Stimulated activated naive CD4-positive, alpha-beta T cell treated with Interleukin-2 at 50 U/mL for 16 hours (primary cell): ENCODE measurements around the gene ZFAND2A.
"Not testable (repeated sequence)": the region's sequence is repeated elsewhere in the genome, so short reads cannot be mapped to it uniquely, and the experiment has no call there.

Experiments used
- DNase-seq: peaks from one replicate; lab custom pipeline; 2025; lab: John Stamatoyannopoulos, UW

ZFAND2A gene

DNA sequence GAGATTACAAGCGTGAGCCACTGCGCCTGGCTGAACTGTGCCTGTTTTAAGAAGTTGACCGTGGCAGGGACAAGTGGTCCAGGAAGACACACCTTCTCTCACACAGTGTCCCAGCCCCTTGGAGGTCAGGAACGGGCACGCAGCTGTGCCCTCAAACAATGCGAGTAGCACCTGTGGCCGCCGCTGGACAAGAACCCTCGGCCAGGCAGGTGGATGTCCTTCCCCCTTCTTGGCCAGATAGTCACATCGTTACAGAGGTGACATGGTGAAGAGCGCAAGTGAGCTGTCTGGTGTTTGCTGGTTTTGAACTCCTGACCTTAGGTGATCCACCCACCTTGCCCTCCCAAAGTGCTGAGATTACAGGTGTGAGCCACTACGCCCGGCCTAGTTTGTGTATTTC lies 8.8 kb downstream of the ZFAND2A start:
- DNase-seq, result no peak

DNA sequence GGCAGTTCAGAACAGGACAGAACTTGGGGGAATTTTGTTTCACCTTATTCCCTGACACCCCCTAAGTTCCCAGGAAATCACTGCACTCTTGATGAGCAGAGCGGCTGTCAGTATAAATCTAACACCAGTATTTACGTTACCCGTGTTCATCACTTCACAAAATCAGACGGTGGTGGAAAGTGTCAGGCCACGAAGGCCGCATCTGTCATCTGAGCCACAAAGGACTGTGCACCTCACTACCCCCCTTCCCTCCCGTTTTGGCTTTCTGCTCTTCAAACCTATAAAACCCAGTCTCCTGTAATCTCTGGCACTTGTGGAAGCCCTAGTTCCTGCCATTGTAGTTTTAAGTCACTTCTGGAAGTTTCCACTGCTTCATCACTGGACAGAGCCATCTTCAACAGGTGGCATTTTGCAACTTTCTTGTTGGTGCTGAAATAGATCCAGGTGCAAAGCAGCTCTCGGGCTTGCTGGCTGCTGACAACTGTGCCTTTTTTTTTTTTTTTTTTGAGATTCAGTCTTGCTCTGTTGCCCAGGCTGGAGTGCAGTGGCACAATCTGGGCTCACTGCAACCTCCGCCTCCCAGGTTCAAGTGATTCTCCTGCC lies 9.5 kb downstream of the ZFAND2A start:
- no peak for DNase-seq

DNA sequence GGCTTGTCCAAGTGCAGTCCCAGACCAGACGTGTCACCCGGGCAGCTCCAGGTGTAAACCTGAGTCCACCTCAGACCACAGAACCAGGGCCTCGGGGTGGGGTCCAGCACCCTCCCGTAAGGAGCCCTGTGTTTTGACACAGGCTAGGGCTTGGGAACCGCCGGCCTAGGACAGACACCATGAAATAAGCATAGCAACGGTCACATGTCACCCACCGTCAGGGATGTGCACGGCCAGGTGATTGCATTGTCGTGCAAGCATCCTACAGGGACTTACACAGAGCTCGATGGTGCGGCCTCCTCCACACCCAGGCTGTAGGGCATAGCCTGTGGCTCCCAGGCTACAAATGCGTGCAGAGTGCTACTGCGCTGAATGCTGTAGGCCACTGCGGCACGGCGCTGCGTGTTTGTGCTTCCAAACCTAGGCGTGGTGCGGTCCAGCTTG lies 10.6 kb downstream of the ZFAND2A start:
- DNase-seq, result no peak

DNA sequence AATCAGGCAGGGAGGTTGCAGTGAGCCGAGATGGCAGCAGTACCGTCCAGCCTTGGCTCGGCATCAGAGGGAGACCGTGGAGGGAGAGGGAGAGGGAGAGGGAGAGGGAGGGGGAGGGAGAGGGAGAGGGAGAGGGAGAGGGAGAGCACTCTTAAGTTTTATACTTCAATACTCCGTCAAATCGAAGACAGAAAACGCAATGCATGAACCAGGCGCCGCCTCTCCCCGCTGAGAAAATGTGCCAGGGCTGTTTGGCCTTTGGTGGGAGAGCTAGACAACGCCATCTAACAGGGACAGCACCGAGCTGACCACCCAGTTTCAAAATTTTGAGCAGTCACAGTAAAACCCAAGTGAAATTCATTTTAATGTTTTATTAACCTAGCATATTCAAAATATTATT lies 12.1 kb downstream of the ZFAND2A start:
- DNase-seq, result not testable (repeated sequence)

DNA sequence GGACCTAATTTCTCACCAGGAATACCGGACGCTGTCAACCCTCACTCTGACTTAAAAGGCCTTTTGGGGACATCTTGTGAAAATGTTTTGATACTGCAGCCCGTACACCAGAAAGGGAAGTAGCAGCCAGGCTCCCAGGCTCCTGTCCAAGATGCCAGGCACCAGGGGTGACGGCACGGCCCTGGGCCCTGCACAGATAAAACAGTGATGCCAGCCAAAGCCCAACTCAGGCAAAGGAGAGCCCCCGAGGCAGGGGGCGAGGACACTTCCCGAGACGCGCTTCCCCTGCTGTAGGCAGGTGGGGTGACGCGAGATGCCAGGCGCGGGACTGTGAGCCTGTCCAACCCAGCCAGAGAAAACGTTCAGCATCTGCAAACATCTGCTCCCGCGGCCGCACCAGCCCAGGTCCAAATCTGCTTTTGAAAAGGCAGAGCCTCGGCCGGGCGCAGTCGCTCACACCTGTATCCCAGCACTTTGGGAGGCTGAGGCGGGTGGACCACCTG lies 15.7 kb downstream of the ZFAND2A start:
- DNase-seq, result no peak

DNA sequence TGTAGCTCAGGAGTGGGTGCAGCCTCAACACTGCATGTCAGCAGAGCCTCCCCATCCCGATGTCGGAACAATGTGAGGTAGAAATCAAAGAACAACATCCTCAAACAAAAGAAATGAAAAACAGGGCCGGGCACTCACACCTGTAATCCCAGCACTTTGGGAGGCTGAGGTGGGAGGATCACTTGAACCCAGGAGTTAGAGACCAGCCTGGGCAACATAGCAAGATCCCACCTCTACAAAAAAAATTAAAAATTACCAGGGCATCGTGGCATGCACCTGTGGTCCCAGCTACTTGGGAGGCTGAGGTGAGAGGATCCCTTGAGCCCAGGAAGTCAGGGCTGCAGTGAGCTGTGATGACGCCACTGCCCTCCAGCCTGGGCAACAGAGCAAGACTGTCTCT lies 17.0 kb downstream of the ZFAND2A start:
- not testable (repeated sequence) for DNase-seq

DNA sequence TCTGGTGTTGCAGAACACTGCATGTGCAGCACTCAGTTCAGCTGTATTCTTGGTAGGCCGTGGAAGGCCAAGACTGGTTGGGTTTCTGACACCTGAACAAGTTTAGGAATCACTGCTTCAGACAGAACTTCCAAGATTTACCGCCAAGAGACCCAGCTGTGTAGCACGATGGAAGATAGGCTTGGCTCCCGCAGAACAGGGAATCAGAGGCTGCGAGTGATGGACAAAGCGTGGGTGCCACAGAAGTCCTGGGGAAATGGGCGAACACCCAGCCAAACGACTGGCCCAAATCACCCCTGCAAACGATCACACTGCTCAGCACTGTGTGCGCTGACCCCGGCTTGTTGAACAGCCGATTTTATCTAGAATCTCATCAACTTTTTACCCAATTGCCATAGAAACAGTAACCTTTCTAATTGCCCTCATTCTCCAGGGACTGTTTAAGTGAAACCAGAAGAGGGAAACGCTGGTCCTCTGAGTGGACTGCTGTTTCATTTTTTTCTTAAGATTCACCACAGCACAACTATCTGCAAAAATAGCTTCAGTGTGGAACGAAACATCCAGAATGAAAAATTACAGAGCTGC lies 17.9 kb downstream of the ZFAND2A start:
- no peak for DNase-seq

DNA sequence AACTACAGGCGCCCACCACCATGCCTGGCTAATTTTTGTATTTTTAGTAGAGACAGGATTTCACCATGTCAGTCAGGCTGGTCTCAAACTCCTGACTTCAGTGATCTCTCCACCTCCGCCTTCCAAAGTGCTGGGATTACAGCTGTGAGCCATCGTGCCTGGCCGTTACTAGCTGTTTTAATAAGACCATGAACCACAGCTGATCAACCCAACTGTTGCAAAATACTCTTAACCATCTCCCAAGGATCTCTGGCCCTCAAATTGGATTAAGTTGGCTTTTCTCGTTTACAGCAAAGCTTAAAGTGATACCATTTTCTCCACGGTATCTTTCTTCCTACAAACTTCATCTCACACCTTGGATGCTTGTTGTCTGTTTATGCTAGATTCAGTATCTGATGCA lies 18.3 kb downstream of the ZFAND2A start:
- no peak for DNase-seq

DNA sequence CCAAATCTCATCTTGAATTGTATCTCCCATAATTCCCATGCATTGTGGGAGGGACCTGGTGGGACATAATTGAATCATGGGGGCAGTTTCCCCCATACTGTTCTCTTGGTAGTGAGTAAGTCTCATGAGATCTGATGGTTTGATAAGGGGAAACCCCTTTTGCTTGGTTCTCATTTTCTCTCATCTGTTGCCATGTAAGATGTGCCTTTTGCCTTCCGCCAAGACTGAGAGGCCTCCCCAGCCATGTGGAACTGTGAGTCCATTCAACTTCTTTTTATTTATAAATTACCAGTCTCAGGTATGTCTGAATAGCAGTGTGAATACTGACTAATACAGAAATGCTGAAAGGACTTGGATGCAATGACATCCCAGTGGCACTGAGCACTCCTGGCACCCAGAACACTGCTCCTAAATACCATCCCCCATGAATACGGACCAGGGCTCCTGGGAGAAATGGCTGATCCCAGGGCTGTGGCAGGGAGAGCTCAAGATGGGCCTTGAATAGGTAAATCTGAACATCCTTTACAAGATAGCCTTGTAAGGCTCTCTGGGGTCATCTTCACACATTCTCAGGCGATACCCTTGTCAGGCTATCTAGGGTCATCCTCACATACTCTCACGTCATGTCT lies 19.4 kb downstream of the ZFAND2A start:
- no peak for DNase-seq

DNA sequence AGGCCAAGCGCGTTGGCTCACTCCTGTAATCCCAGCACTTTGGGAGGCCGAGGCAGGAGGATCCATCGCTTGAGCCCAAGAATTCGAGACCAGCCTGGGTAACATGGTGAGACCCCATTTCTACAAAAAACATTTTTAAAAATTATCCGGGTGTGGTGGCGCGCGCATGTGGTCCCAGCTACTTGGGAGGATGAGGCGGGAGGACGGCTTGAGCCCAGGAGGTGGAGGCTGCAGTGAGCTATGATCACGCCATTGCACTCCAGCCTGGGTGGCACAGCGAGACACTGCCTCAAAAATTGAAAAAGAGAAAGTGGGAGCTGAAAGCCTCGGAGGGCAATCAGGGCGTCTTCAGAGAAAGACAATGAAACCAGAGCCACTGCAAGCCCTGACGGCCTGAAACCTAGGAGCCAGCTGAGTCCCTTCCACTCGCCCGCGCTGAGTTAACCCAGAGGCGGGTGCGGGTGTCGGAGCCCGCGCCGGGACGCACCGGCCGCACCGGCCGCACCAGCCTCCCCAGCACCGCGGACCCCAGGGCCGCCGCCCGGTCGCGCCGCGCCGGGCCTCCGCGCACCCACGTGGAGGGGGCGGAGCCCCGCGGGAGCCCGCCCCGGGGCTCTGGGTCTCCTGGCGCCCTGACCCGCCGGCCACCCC lies 22.4 kb downstream of the ZFAND2A start:
- DNase-seq, result no peak

DNA sequence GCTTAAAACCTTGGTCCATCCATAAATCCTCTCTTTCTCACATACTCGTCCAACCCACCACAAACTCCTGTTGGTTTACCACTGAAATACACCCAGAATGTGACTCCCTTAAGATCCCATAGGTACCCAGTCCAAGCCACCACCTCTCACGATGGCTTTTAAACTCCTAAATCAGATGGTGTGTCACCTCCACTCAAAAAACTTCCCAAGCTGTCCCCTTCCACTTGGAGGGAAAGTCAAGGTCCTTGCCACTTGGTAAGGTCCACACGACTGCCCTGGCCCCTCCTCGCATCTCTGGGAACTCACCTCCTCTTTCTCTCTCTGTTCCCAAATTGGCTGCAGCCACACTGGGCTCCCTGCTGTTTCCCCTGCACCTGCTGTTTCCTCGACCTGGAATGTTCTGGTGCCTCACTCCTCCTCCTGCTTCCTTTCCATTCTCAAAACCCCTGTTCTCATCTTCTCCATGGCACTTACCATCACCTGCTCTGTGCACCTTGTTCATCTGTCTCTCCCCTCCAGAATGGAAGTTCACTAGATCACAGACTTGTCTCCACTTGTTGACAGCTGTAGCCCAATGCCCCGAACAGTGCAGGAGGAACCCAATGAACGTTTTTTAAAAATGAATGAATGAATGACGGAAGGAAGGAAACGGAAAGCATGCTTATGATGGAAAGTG lies 23.0 kb downstream of the ZFAND2A start:
- DNase-seq, result no peak

DNA sequence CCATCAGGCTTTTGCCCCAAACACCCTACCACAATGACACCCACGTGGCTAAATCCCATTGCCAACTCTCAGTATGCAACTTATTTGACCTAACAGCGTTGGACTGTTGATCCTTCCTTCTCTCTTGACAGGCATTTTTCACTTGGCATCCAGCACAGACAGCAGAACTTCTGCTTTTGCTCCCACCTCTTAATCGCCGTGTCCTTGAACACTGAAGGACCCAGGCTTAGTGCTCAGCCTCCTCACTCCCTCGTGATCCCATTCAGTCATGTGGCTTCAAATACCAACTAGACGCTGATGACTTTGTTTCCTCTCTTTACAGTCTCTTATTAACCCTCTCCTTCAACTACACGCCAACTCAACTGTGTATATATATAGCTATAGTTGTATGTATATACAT lies 25.0 kb downstream of the ZFAND2A start:
- no peak for DNase-seq

DNA sequence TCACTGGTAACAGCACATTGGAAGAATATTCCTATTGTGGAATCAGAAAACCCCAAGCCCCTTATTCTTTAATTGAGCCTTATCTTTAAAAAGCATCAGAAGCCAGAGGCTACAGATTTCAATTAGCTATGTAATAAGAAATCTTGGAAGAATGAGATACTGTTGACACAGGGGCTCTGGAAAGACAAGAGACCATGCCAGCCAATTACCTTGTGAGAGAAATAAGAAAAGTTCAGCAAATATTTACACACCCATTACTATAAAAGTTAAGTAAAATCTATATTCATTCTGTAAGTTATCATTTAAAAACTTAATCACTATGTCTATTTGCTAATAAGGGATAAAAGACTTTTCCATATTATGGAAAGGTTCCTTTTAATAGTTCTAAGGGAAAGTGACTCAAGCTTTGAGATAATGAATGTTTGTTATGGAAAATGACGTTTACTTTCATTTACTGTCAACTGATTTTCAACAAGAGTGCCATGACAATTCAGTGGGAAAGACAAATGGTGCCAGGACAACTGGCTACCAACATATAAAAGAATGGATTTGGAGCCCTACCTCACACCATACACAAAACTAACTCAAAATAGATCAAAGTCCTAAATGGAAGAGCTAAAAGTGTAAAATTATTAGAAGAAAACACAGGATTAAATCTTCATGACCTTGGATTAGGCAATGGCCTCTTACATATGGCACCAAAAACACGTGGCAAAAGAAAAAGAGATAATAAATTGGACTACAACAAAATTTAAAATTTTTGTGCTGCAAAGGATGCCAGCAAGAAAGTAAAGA lies 28.3 kb downstream of the ZFAND2A start:
- no peak for DNase-seq

DNA sequence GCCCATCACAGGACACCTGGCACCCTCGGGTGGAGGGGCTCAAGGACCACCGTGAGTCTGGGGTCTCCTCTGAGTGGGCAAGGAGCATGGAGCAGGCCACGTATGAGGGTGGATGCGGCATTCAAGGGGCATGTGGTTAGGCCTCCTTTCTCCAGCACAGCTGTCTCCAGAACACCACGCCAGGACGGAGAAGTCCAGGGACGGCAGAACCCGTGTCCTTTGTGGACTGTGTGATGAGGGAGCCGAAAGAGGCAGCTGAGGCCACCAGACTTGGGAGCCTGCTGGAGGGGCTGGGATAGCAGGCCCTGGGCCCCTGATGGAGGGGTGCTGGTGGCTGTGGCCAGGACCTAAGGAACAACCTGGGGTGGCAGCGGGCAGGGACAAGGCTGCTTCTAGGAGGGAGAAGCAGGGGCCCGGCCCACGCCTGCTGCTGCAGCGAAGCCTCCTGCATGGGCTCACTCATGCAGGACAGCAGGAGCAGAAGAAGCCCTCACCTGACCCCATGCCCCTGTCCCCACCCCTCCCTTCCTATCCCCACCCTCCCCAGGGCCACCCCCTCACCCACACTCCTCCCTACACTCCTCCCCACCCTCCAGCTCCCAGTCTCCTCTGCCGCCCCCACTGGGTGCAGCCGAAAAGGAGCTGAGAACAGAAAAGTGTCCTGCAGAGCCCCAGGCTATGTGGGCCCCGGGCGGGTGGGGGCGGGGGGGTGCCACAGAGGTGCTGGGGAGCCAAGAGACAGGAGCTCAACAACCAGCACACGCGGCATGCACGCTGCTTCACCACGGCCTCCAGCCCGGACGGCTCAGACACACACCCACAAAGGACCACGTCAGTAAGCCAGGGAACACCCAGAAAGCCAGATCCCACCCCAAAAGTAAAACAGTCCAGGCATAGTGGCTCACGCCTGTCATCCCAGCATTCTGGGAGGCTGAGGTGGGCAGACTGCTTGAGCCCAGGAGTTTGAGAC lies 29.7 kb downstream of the ZFAND2A start:
- DNase-seq, result no peak

DNA sequence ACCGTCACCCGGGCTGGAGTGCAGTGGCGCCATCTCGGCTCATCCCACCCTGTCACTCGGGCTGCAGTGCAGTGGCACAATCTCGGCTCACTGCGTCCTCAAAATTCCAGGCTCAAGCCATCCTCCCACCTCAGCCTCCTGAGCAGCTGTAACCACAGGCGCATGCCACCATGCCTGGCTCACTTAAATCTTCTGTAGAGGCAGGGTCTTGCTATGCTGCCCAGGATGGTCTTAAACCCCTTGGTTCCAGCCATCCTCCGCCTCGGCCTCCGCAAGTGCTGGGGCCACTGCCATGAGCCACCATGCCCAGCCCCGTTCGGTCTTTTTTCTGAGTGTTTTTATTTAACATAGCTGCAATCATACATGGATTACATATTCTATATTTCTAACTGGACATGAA lies 30.6 kb downstream of the ZFAND2A start:
- no peak for DNase-seq

DNA sequence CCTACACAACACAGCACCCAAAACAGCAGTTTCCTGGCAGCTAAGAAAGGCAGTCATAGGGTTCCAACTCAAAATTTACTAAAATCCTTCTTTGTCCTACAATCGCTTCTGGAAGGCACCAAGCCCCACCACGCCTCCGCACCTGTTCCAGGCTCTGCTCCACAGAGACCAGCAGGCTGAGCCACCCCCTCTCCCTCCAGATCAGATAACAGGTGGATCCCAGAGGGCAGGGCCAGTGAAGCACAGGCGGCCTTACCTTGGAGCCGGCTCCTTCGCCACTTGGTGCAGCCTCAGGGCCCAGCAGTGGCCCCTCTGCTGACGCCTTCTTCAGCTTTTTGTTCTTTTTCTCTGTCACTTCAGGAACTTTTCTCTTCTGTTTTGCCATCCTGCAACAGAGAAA lies 33.0 kb downstream of the ZFAND2A start:
- no peak for DNase-seq

DNA sequence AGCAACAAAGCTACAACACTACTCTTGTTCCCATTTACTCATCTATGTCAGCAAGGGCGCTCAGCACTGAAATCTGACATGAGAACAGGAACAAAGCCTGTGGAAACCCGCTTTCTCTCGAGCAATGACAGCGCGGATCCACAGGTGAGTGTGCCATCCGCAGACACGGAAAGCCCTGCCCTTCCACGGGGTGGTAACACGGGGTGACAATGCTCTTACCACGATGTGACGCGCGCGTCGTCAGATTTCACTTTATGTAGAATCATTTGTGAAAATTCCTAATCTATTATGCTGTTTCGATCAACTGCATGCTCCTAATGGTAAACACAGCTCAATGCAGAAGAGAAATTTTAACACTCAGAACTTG lies 34.4 kb downstream of the ZFAND2A start:
- DNase-seq, result no peak

DNA sequence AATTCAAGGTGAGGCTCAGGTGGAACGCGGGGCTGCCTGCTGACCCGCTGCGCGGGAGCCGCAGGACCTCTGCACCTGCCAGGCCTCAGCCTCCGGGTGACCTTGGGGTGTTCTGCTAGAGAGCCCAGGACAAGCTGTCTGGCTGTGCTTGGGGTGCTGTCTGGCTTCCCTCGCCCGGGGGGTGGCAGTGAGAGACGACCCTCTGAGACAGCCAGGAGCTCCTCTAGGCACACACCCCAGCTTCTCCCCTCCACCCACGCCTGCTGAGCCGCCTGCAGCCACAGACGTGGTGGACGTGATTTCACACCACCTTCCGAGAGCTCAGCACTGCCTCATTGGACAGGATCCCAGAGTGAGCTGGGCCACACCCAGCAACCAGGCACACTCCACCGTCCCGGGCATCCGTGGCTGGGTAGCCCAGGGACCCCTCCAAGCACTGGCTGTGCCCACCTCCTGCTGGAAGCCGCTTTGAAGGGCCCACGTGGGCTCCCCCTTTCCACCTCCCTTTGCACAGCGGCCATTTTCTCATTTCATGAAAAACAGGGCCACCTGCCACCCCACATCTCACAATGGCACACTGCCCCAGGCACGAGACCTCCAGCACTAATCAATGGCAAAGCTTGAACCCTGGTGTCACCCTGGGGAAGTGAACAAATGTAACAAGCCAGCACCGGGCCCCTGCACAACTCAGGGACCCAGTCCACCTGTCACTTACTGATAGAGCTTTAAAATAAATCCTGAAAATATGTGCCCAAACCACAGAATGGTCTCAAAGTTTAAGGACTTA lies 35.0 kb downstream of the ZFAND2A start:
- no peak for DNase-seq

DNA sequence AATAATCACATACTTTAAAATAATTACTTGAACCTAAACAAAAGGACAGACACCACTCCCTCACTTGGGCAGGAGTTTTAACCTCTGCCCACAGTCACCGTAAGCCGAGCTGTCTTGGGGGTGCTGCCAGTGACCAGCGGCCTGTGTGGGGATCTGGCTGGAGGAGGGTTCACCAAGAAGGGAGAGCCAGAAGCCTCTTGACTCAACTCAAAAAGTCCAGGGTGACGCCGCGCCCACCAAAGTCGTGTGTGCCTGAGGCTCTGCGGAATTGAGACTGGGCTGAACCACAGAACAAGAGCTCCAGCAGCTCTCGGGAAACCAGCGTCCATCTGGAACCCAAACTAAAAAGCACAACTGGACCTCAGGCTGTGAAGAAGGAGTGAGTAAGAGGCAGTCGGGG lies 35.8 kb downstream of the ZFAND2A start:
- DNase-seq, result no peak

DNA sequence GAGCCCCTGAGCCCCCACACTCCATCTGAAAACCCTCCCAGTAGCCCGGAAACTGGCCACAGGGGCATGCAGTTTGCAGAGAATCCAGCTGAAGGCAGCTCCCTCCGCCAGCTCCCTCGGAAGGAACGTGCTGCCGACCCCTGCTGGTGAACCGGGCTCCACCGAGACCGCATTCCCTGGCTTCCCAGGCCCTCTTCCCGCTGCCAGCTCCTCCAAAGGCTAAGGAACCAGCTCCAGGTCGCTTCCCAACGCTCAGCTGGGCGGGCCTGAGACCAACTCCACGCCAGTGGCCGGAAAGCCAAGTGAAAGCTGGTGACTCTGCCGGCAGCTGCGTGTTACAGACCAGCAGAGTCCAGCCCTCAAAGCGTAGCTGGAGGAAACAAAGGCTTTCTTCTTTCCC lies 36.3 kb downstream of the ZFAND2A start:
- DNase-seq, result no peak
